ENCODE results near the gene B4GALT5. TPM values are rescaled to one million over a fixed set of nuclear protein-coding genes. Genes with fewer than 3 reads are reported as not detected.

The B4GALT5 gene
- total and polyA plus RNA-seq, 7 experiments from 2014 or later = 0.14 to 23.1 (median 3.6) TPM

GRCh38 chr20:49681850-49682216, 31.8 kb downstream of the B4GALT5 start:
- no peak overlapping the region for H3K4me3 ChIP-seq (ENCODE audit: low read length)
- no peaks in the 10 kb centered on the region for H3K27me3 Mint-ChIP-seq
- H3K9me3 Mint-ChIP-seq = no peaks in the 10 kb centered on the region
- ChIA-PET CTCF (no interaction called here), POLR2A (no interaction called here)
- peaks cover 0 to 12% (median 5%) of the 10 kb centered on the region in 5 donors for H3K36me3 Mint-ChIP-seq
- no peaks in the 10 kb centered on the region for H3K27me3 ChIP-seq (ENCODE audit: control insufficient read depth in 2 of 2, insufficient read depth in 2 of 2, low read length in 2 of 2)
- H3K27ac Mint-ChIP-seq = no peak overlapping the region
- intact Hi-C loops (cut with micrococcal nuclease) = no loop called here
- peaks cover 0 to 27% of the 10 kb centered on the region in 2 donors for H3K4me1 ChIP-seq (ENCODE audit: control insufficient read depth in 2 of 2, insufficient read depth in 2 of 2, low read length in 2 of 2)
- H3K4me1 Mint-ChIP-seq = peaks cover 13 to 61% (median 27%) of the 10 kb centered on the region in 7 donors
- DNase-seq = no peak
- no peaks in the 10 kb centered on the region for H3K9me3 ChIP-seq (ENCODE audit: control insufficient read depth in 2 of 3, low read length in 3 of 3)
- H3K27ac ChIP-seq (ENCODE audit: low read depth, low read length) = no peak overlapping the region
- H3K4me3 Mint-ChIP-seq = no peak overlapping the region
- H3K36me3 ChIP-seq (ENCODE audit: control insufficient read depth in 2 of 3, insufficient read depth in 3 of 3, low read length in 3 of 3) = no peaks in the 10 kb centered on the region
- ATAC-seq = no peak

GRCh38 chr20:49680484-49680883, 33.2 kb downstream of the B4GALT5 start:
- ChIA-PET POLR2A (no interaction called here), CTCF (no interaction called here)
- H3K4me3 Mint-ChIP-seq = no peak overlapping the region
- intact Hi-C loops (cut with micrococcal nuclease) = no loop called here
- H3K36me3 Mint-ChIP-seq = peaks cover 0 to 12% (median 5%) of the 10 kb centered on the region in 5 donors
- H3K4me1 Mint-ChIP-seq = peaks cover 14 to 66% (median 27%) of the 10 kb centered on the region in 7 donors
- DNase-seq (no peak), ATAC-seq (no peak)
- peaks cover 0 to 41% of the 10 kb centered on the region in 2 donors for H3K4me1 ChIP-seq (ENCODE audit: control insufficient read depth in 2 of 2, insufficient read depth in 2 of 2, low read length in 2 of 2)
- H3K27me3 Mint-ChIP-seq = no peaks in the 10 kb centered on the region
- no peak overlapping the region for H3K27ac Mint-ChIP-seq
- no peaks in the 10 kb centered on the region for H3K27me3 ChIP-seq (ENCODE audit: control insufficient read depth in 2 of 2, insufficient read depth in 2 of 2, low read length in 2 of 2)
- no peak overlapping the region for H3K4me3 ChIP-seq (ENCODE audit: low read length)
- H3K27ac ChIP-seq (ENCODE audit: low read depth, low read length) = no peak overlapping the region
- no peaks in the 10 kb centered on the region for H3K9me3 ChIP-seq (ENCODE audit: control insufficient read depth in 2 of 3, low read length in 3 of 3)
- H3K9me3 Mint-ChIP-seq = no peaks in the 10 kb centered on the region
- H3K36me3 ChIP-seq (ENCODE audit: control insufficient read depth in 2 of 3, insufficient read depth in 3 of 3, low read length in 3 of 3) = no peaks in the 10 kb centered on the region

- H3K9me3 Mint-ChIP-seq = no peaks in the 10 kb centered on the region
- intact Hi-C loops (cut with micrococcal nuclease) = loop anchor here in 1 of 2 donors (5.0 kb wide), 2 partner anchors 33 to 37 kb away; partner anchors contain the start of gene B4GALT5
- Histone ChIP-seq H3K4me1 (ENCODE audit: control insufficient read depth in 2 of 2, insufficient read depth in 2 of 2, low read length in 2 of 2) (peaks cover 0 to 49% of the 10 kb centered on the region in 2 donors), H3K4me3 (ENCODE audit: low read length) (no peak overlapping the region), H3K9me3 (ENCODE audit: control insufficient read depth in 2 of 3, low read length in 3 of 3) (no peaks in the 10 kb centered on the region), H3K36me3 (ENCODE audit: control insufficient read depth in 2 of 3, insufficient read depth in 3 of 3, low read length in 3 of 3) (no peaks in the 10 kb centered on the region), H3K27me3 (ENCODE audit: control insufficient read depth in 2 of 2, insufficient read depth in 2 of 2, low read length in 2 of 2) (no peaks in the 10 kb centered on the region), H3K27ac (ENCODE audit: low read depth, low read length) (no peak overlapping the region)
- ATAC-seq = no peak
- CTCF ChIA-PET = no interaction called here
- no peak for DNase-seq
- no peak overlapping the region for H3K4me3 Mint-ChIP-seq
- H3K36me3 Mint-ChIP-seq = peaks cover 0 to 17% (median 5%) of the 10 kb centered on the region in 5 donors
- H3K27me3 Mint-ChIP-seq = no peaks in the 10 kb centered on the region
- peaks cover 14 to 70% (median 27%) of the 10 kb centered on the region in 7 donors for H3K4me1 Mint-ChIP-seq
- POLR2A ChIA-PET = interaction anchor here (1.0 kb wide), 1 partner anchor 235 kb away, joined by 4 read pairs; no protein-coding TSS in a partner anchor
- peak overlapping the region in 1 of 9 donors; percentile 37 for H3K27ac Mint-ChIP-seq
Observed at GRCh38 chr20:49679634-49680033, 34.0 kb downstream of the B4GALT5 start.

DNA sequence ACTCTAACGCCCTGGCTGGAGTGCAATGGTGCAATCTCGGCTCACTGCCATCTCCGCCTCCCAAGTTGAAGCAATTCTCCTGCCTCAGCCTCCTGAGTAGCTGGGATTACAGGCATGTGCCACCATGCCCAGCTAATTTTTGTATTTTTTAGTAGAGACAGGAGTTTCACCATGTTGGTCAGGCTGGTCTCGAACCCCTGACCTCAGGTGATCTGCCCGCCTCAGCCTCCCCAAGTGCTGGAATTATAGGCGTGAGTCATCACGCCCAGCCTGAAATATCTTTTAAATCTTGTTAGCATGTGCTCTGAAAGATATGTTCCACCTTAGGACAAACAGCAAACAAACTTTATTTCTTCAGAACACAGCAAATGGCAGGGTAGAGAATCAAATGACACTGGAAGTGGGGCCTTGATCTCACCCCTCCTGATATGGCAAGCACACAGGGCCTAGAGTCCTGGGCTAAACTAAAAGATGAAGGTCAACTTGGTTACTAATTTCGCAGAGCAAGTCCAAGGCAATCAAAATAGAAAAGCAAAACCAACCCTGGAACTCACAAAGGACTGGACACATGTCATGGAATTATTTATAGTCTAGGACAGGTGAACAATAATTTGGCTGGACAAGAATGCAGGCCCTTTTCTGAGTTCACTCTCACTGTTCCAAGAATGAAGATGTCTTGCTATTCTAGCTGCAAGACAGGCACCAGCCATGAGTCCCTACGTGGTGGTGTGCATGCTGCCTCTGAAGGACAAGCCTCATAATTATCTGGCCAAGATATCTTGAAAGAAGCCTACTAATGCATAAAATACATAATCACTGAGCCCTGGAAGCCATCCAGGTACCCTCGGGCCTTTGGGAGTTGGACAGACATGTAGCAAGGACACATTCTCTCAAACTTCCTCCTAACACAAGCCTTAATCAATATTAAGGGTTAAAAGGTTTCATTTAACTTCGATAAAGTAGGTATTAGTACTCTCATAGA, 35.6 kb downstream of the B4GALT5 start:
- H3K27me3 Mint-ChIP-seq = no peaks in the 10 kb centered on the region
- ATAC-seq = no peak
- no peaks in the 10 kb centered on the region for H3K9me3 Mint-ChIP-seq
- intact Hi-C loops (cut with micrococcal nuclease) = loop anchor here in 1 of 2 donors (1.0 to 5.0 kb wide), 3 partner anchors 9 to 36 kb away; partner anchors contain the start of gene B4GALT5
- Histone ChIP-seq H3K9me3 (ENCODE audit: control insufficient read depth in 2 of 3, low read length in 3 of 3) (no peaks in the 10 kb centered on the region), H3K4me1 (ENCODE audit: control insufficient read depth in 2 of 2, insufficient read depth in 2 of 2, low read length in 2 of 2) (peaks cover 0 to 54% of the 10 kb centered on the region in 2 donors), H3K36me3 (ENCODE audit: control insufficient read depth in 2 of 3, insufficient read depth in 3 of 3, low read length in 3 of 3) (no peaks in the 10 kb centered on the region), H3K27ac (ENCODE audit: low read depth, low read length) (no peak overlapping the region), H3K4me3 (ENCODE audit: low read length) (no peak overlapping the region), H3K27me3 (ENCODE audit: control insufficient read depth in 2 of 2, insufficient read depth in 2 of 2, low read length in 2 of 2) (no peaks in the 10 kb centered on the region)
- ChIA-PET POLR2A (interaction anchor here (1.0 kb wide), 1 partner anchor 236 kb away, joined by 4 read pairs; no protein-coding TSS in a partner anchor), CTCF (no interaction called here)
- no peak for DNase-seq
- H3K4me3 Mint-ChIP-seq = peak overlapping the region in 2 of 10 donors; percentile 12 to 59
- H3K4me1 Mint-ChIP-seq = peaks cover 10 to 72% (median 27%) of the 10 kb centered on the region in 7 donors
- H3K27ac Mint-ChIP-seq = peak overlapping the region in 1 of 9 donors; percentile 74
- peaks cover 0 to 17% (median 4%) of the 10 kb centered on the region in 5 donors for H3K36me3 Mint-ChIP-seq

DNA sequence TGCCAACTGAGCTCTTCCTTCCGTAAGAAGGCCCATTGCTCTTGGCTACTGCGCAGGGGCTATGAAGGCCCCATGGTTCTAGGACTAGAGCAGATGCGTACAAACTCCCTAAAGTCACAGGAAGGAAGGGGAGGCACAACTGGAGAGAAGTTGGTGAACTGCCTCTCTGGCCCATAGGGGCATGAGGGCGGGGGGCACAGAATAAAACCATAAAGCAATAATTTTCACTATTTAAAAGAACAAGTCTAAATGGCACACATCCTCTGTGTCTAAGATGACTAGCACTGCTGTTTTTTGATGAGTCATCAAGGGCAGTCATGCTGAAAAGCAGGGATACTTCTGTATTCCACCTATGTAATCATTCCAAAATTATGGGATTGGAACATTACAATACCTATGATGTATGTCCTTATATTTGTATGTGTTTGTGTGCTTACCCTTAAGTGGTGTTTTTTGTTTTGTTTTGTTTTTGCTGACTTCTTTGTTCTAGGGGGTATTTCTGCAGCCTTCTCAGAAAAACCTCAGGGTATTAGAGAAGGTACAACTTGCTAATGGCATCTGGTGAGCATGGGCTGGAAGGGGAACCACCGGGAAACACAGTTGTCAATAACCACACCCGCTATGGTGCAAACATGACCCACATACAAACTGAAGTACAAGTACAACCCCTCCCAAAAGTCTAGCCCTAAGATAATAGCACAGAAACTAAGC, 36.9 kb downstream of the B4GALT5 start:
- H3K36me3 ChIP-seq (ENCODE audit: control insufficient read depth in 2 of 3, insufficient read depth in 3 of 3, low read length in 3 of 3) = no peaks in the 10 kb centered on the region
- POLR2A ChIA-PET = no interaction called here
- no peak overlapping the region for H3K27ac ChIP-seq (ENCODE audit: low read depth, low read length)
- intact Hi-C loops (cut with micrococcal nuclease) = loop anchor here in 1 of 2 donors (1.0 to 5.0 kb wide), 3 partner anchors 7 to 36 kb away; partner anchors contain the start of gene B4GALT5
- no peaks in the 10 kb centered on the region for H3K27me3 Mint-ChIP-seq
- H3K4me3 ChIP-seq (ENCODE audit: low read length) = no peak overlapping the region
- no peaks in the 10 kb centered on the region for H3K9me3 ChIP-seq (ENCODE audit: control insufficient read depth in 2 of 3, low read length in 3 of 3)
- CTCF ChIA-PET = interaction anchor here (0.6 kb wide), 1 partner anchor 32 kb away, joined by 4 read pairs; no protein-coding TSS in a partner anchor
- H3K4me1 Mint-ChIP-seq = peaks cover 10 to 79% (median 32%) of the 10 kb centered on the region in 7 donors
- peak overlapping the region in 2 of 10 donors; percentile 9 to 81 for H3K4me3 Mint-ChIP-seq
- peaks cover 0 to 66% of the 10 kb centered on the region in 2 donors for H3K4me1 ChIP-seq (ENCODE audit: control insufficient read depth in 2 of 2, insufficient read depth in 2 of 2, low read length in 2 of 2)
- DNase-seq (no peak), ATAC-seq (peak; percentile 88)
- H3K36me3 Mint-ChIP-seq = peaks cover 0 to 11% (median 8%) of the 10 kb centered on the region in 5 donors
- H3K27me3 ChIP-seq (ENCODE audit: control insufficient read depth in 2 of 2, insufficient read depth in 2 of 2, low read length in 2 of 2) = no peaks in the 10 kb centered on the region
- peak overlapping the region in 2 of 9 donors; percentile 6 to 83 for H3K27ac Mint-ChIP-seq
- H3K9me3 Mint-ChIP-seq = no peaks in the 10 kb centered on the region

DNA sequence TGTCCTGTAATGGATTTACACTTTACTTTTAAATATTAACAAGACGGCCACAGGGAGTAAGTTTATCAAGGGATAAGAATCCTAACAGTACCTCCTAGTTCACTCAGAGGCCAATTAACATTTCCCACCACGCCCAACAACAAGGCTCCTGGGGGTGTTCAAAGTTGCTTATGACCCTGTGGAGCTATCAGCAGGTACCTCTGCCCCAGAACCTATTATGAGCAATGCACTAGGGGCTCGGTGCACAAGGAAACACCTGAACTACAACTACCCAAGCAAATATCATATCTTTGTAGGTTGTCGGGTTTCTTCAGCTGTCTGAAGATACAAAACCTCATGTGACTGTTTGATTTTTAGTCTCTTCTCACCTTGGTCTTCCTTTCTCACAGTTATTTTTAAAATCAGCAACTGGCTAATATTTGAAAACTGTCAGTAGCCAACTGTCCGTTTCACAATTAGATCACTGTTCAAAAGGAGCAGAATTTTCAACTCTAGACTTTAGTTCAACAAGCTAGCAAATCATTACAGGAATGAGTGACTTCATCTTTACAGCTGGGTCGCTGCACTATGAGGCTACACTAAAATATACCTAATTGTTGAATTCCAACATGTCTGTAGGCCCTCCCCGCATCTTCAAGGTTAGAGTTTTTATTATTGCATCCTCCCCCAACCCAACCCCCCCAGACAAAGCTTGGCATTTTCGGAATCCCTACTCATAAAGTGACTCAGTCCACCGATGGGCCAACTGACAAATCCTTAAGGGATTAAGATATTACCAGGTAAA, 38.1 kb downstream of the B4GALT5 start:
- ATAC-seq (no peak), DNase-seq (no peak)
- Mint-ChIP-seq H3K4me3 (no peak overlapping the region), H3K4me1 (peaks cover 11 to 79% (median 33%) of the 10 kb centered on the region in 7 donors), H3K36me3 (peaks cover 0 to 11% (median 2%) of the 10 kb centered on the region in 5 donors), H3K27ac (peak overlapping the region in 1 of 9 donors; percentile 69), H3K9me3 (no peaks in the 10 kb centered on the region), H3K27me3 (no peaks in the 10 kb centered on the region)
- Histone ChIP-seq H3K27ac (ENCODE audit: low read depth, low read length) (no peak overlapping the region), H3K27me3 (ENCODE audit: control insufficient read depth in 2 of 2, insufficient read depth in 2 of 2, low read length in 2 of 2) (no peaks in the 10 kb centered on the region), H3K4me1 (ENCODE audit: control insufficient read depth in 2 of 2, insufficient read depth in 2 of 2, low read length in 2 of 2) (peaks cover 0 to 77% of the 10 kb centered on the region in 2 donors), H3K9me3 (ENCODE audit: control insufficient read depth in 2 of 3, low read length in 3 of 3) (no peaks in the 10 kb centered on the region), H3K4me3 (ENCODE audit: low read length) (no peak overlapping the region), H3K36me3 (ENCODE audit: control insufficient read depth in 2 of 3, insufficient read depth in 3 of 3, low read length in 3 of 3) (no peaks in the 10 kb centered on the region)
- CTCF ChIA-PET = interaction anchor here (0.6 kb wide), 1 partner anchor 10 kb away, joined by 4 read pairs; no protein-coding TSS in a partner anchor
- POLR2A ChIA-PET = no interaction called here
- intact Hi-C loops (cut with micrococcal nuclease) = loop anchor here in 1 of 2 donors (5.0 kb wide), 2 partner anchors 33 to 37 kb away; partner anchors contain the start of gene B4GALT5
